Karpas-422 (cell line): Measurements from ENCODE around the gene PPCDC. TPM values are rescaled to one million over a fixed set of nuclear protein-coding genes. Genes with fewer than 3 reads are reported as not detected.

Experiments
- DNase-seq: peaks from one replicate; pipeline ENCODE4 v3.0.0-alpha.2; 2015
- H2AFZ ChIP-seq: fragments of 200-600 bp; sonication (generic); 2 replicates; pipeline ENCODE4 v1.6.1; 2014; ENCODE audit warnings: antibody characterized with exemption, low read length, mixed read lengths
- H3K27ac ChIP-seq: fragments of 200-600 bp; sonication (generic); 2 replicates; pipeline ENCODE4 v1.5.1; 2014; ENCODE audit warnings: mild to moderate bottlenecking, low read length, moderate library complexity
- H3K27me3 ChIP-seq: fragments of 200-600 bp; sonication (generic); 2 replicates; pipeline ENCODE4 v1.6.1; 2014; ENCODE audit warnings: low read length, mixed read lengths
- H3K36me3 ChIP-seq: fragments of 200-600 bp; sonication (generic); 2 replicates; pipeline ENCODE4 v1.6.1; 2014; ENCODE audit warnings: low read length, mixed read lengths; ENCODE audit not compliant: insufficient read depth
- H3K4me1 ChIP-seq: fragments of 200-600 bp; sonication (generic); 2 replicates; pipeline ENCODE4 v1.6.1; 2014; ENCODE audit warnings: mild to moderate bottlenecking, low read length, mixed read lengths
- H3K4me2 ChIP-seq: fragments of 200-600 bp; sonication (generic); 2 replicates; pipeline ENCODE4 v1.6.1; 2014; ENCODE audit warnings: low read length, low read depth, mild to moderate bottlenecking; ENCODE audit not compliant: poor library complexity, severe bottlenecking
- H3K4me3 ChIP-seq: fragments of 200-600 bp; sonication (generic); 2 replicates; pipeline ENCODE4 v1.5.1; 2014; ENCODE audit warnings: mild to moderate bottlenecking, antibody characterized with exemption, low read length, mixed read lengths
- H3K79me2 ChIP-seq: fragments of 200-600 bp; sonication (generic); 2 replicates; pipeline ENCODE4 v1.6.1; 2014; ENCODE audit warnings: mild to moderate bottlenecking, low read length, mixed read lengths
- H3K9ac ChIP-seq: fragments of 200-600 bp; sonication (generic); 2 replicates; pipeline ENCODE4 v1.6.0; 2014; ENCODE audit warnings: low read length
- H3K9me2 ChIP-seq: fragments of 200-600 bp; sonication (generic), shearing (Covaris generic); replicated peaks from 2 replicates; pipeline ENCODE4 v1.6.0; 2014; ENCODE audit warnings: mild to moderate bottlenecking, low read length, moderate library complexity; ENCODE audit not compliant: insufficient read depth
- H3K9me3 ChIP-seq: fragments of 300-700, 200-600 bp; sonication (generic); 2 replicates; pipeline ENCODE4 v1.6.1; 2014; ENCODE audit warnings: low read length, mixed read lengths
- H4K20me1 ChIP-seq: fragments of 200-600 bp; sonication (generic); 2 replicates; pipeline ENCODE4 v1.6.1; 2014; ENCODE audit warnings: mild to moderate bottlenecking, antibody characterized with exemption, low read length, low read depth; ENCODE audit not compliant: insufficient read depth
- total RNA-seq: library from RNA; depleted of rRNA; stranded (reverse); fragments of >200 nt; shearing (Covaris generic); gene quantifications from 2 replicates; pipeline ENCODE4 v1.2.3, GENCODE V29; 2014; ENCODE audit warnings: low replicate concordance

PPCDC gene
- total RNA-seq, 1 experiment from 2014 or later, result 19.3 TPM

GRCh38 chr15:75001310-75001709 is 22.1 kb upstream of the PPCDC start:
- Histone ChIP-seq H3K9ac (no peak overlapping the region), H3K79me2 (peaks cover 16% of the 10 kb centered on the region), H3K9me3 (no peaks in the 10 kb centered on the region), H3K4me1 (peaks cover 12% of the 10 kb centered on the region), H3K4me2 (no peak overlapping the region), H3K36me3 (no peaks in the 10 kb centered on the region), H4K20me1 (peaks cover 8% of the 10 kb centered on the region; the same call in 1 of the 2 replicates), H3K4me3 (no peak overlapping the region), H3K27me3 (no peaks in the 10 kb centered on the region), H3K27ac (no peak overlapping the region), H3K9me2 (no peaks in the 10 kb centered on the region), H2AFZ (no peak overlapping the region)
- no peak for DNase-seq

GRCh38 chr15:75002398-75002797 is 21.0 kb upstream of the PPCDC start:
- no peaks in the 10 kb centered on the region for H3K9me3 ChIP-seq
- no peak overlapping the region for H3K4me3 ChIP-seq
- H3K4me1 ChIP-seq, result peaks cover 9% of the 10 kb centered on the region
- H3K36me3 ChIP-seq, result no peaks in the 10 kb centered on the region
- H2AFZ ChIP-seq, result no peak overlapping the region
- DNase-seq, result no peak
- no peak overlapping the region for H3K9ac ChIP-seq
- H3K27me3 ChIP-seq, result no peaks in the 10 kb centered on the region
- H3K9me2 ChIP-seq, result no peaks in the 10 kb centered on the region
- no peak overlapping the region; the same call in 1 of the 2 replicates for H3K27ac ChIP-seq
- peaks cover 7% of the 10 kb centered on the region for H3K79me2 ChIP-seq
- no peak overlapping the region for H3K4me2 ChIP-seq
- H4K20me1 ChIP-seq, result peaks cover 3% of the 10 kb centered on the region; the same call in 1 of the 2 replicates

- Histone ChIP-seq H3K79me2 (no peaks in the 10 kb centered on the region), H3K27ac (peak overlapping the region; percentile 99), H3K36me3 (peaks cover 4% of the 10 kb centered on the region; the same call in 1 of the 2 replicates), H3K4me1 (peaks cover 54% of the 10 kb centered on the region), H3K9ac (peak overlapping the region; percentile 70; the same call in 1 of the 2 replicates), H3K4me3 (peak overlapping the region; percentile 50; the same call in 1 of the 2 replicates), H3K27me3 (no peaks in the 10 kb centered on the region), H2AFZ (no peak overlapping the region), H3K4me2 (peak overlapping the region; percentile 67), H3K9me2 (no peaks in the 10 kb centered on the region), H4K20me1 (no peaks in the 10 kb centered on the region), H3K9me3 (no peaks in the 10 kb centered on the region)
- no peak for DNase-seq
Measured at GRCh38 chr15:75007216-75007615, 16.2 kb upstream of the PPCDC start.

- H3K9ac ChIP-seq, result peak overlapping the region; percentile 70
- DNase-seq, result peak; percentile 93
- peak overlapping the region; percentile 99 for H3K27ac ChIP-seq
- H3K4me2 ChIP-seq, result peak overlapping the region; percentile 67
- H4K20me1 ChIP-seq, result no peaks in the 10 kb centered on the region
- no peaks in the 10 kb centered on the region for H3K27me3 ChIP-seq
- H3K9me3 ChIP-seq, result no peaks in the 10 kb centered on the region
- no peaks in the 10 kb centered on the region for H3K79me2 ChIP-seq
- peaks cover 11% of the 10 kb centered on the region for H3K36me3 ChIP-seq
- H2AFZ ChIP-seq, result no peak overlapping the region
- H3K9me2 ChIP-seq, result no peaks in the 10 kb centered on the region
- H3K4me3 ChIP-seq, result peak overlapping the region; percentile 50
- peaks cover 63% of the 10 kb centered on the region for H3K4me1 ChIP-seq
Measured at GRCh38 chr15:75008221-75008625, 15.2 kb upstream of the PPCDC start.

GRCh38 chr15:75008629-75009326 is 14.6 kb upstream of the PPCDC start:
- peak overlapping the region; percentile 56 for H3K9ac ChIP-seq
- peak overlapping the region; percentile 67 for H3K4me2 ChIP-seq
- H3K79me2 ChIP-seq, result no peaks in the 10 kb centered on the region
- H3K4me1 ChIP-seq, result peaks cover 63% of the 10 kb centered on the region
- H3K27ac ChIP-seq, result peak overlapping the region; percentile 99
- H4K20me1 ChIP-seq, result no peaks in the 10 kb centered on the region
- peak; percentile 97 for DNase-seq
- no peak overlapping the region for H2AFZ ChIP-seq
- H3K4me3 ChIP-seq, result peak overlapping the region; percentile 48; the same call in 1 of the 2 replicates
- H3K9me3 ChIP-seq, result no peaks in the 10 kb centered on the region
- no peaks in the 10 kb centered on the region for H3K27me3 ChIP-seq
- peaks cover 12% of the 10 kb centered on the region for H3K36me3 ChIP-seq
- H3K9me2 ChIP-seq, result no peaks in the 10 kb centered on the region

GRCh38 chr15:75016431-75016830 is 7.0 kb upstream of the PPCDC start:
- H3K4me1 ChIP-seq, result peaks cover 37% of the 10 kb centered on the region
- no peak for DNase-seq
- no peak overlapping the region for H3K4me3 ChIP-seq
- H3K4me2 ChIP-seq, result no peak overlapping the region
- H4K20me1 ChIP-seq, result no peaks in the 10 kb centered on the region
- no peaks in the 10 kb centered on the region for H3K79me2 ChIP-seq
- H3K27me3 ChIP-seq, result no peaks in the 10 kb centered on the region
- no peaks in the 10 kb centered on the region for H3K9me3 ChIP-seq
- no peak overlapping the region for H3K27ac ChIP-seq
- H2AFZ ChIP-seq, result no peak overlapping the region
- H3K9ac ChIP-seq, result no peak overlapping the region
- peaks cover 22% of the 10 kb centered on the region for H3K36me3 ChIP-seq
- H3K9me2 ChIP-seq, result no peaks in the 10 kb centered on the region

GRCh38 chr15:75019916-75020315 is 3.5 kb upstream of the PPCDC start:
- Histone ChIP-seq H3K4me1 (peaks cover 37% of the 10 kb centered on the region), H3K79me2 (no peaks in the 10 kb centered on the region), H3K9ac (peak overlapping the region; percentile 45; the same call in 1 of the 2 replicates), H3K9me3 (no peaks in the 10 kb centered on the region), H3K36me3 (peaks cover 9% of the 10 kb centered on the region; the same call in 1 of the 2 replicates), H3K9me2 (no peaks in the 10 kb centered on the region), H3K4me3 (no peak overlapping the region), H3K27me3 (no peaks in the 10 kb centered on the region), H3K27ac (peak overlapping the region; percentile 67), H3K4me2 (no peak overlapping the region), H4K20me1 (no peaks in the 10 kb centered on the region), H2AFZ (no peak overlapping the region)
- no peak for DNase-seq

- Histone ChIP-seq H3K9me3 (no peaks in the 10 kb centered on the region), H3K36me3 (peaks cover 15% of the 10 kb centered on the region), H3K4me2 (no peak overlapping the region), H3K27me3 (no peaks in the 10 kb centered on the region), H3K9ac (no peak overlapping the region), H3K4me1 (peaks cover 51% of the 10 kb centered on the region), H3K9me2 (no peaks in the 10 kb centered on the region), H3K27ac (peak overlapping the region; percentile 22; the same call in 1 of the 2 replicates), H3K79me2 (no peaks in the 10 kb centered on the region), H2AFZ (no peak overlapping the region), H3K4me3 (no peak overlapping the region), H4K20me1 (peaks cover 6% of the 10 kb centered on the region; the same call in 1 of the 2 replicates)
- no peak for DNase-seq
Measured at GRCh38 chr15:75021341-75021740, 2.0 kb upstream of the PPCDC start.
